Naive thymus-derived CD8-positive, alpha-beta T cell (primary cell): ENCODE data around the gene CYBA. TPM values are rescaled to one million over a fixed set of nuclear protein-coding genes. Genes with fewer than 3 reads are reported as not detected.
"Not testable (repeated sequence)": the region's sequence is repeated elsewhere in the genome, so short reads cannot be mapped to it uniquely, and the experiment has no call there.

Source experiments
- ATAC-seq, 2 donors: fragments of 150-1000 bp; cut with Tn5 transposase in 1 of 2; sonication (Bioruptor Pico), chemical (Tn5 transposase) in 1 of 2; 1 replicate in 1 of 2; 2 replicates in 1 of 2; pipeline ENCODE4 v1.10.0; 2021; ENCODE audit warnings: mild to moderate bottlenecking in 2 of 2, moderate library complexity in 2 of 2
- POLR2A ChIA-PET: fragments of 350-600 bp; sonication (Branson Sonifier 250); formaldehyde crosslinking; loops from one replicate; lab custom pipeline; 2021; ENCODE audit warnings: antibody characterized with exemption; lab: Charles Lee
- DNase-seq, 10 donors: peaks; one replicate each; pipeline versions ENCODE4 v3.0.0 to v3.0.0-alpha.2; 2020 to 2022
- H3K27ac Mint-ChIP-seq, 10 donors: one replicate each; pipeline ENCODE4 v1.8.0; 2020 to 2022; ENCODE audit warnings: mild to moderate bottlenecking in 10 of 10, mixed read lengths in 10 of 10, moderate library complexity in 4 of 10, inconsistent platforms in 1 of 10
- H3K27me3 Mint-ChIP-seq, 5 donors: one replicate each; pipeline ENCODE4 v1.8.0; 2021 to 2022; ENCODE audit warnings: mixed read lengths in 5 of 5
- H3K36me3 Mint-ChIP-seq, 3 donors: one replicate each; pipeline ENCODE4 v1.8.0; 2020 to 2022; ENCODE audit warnings: mixed read lengths in 3 of 3, mild to moderate bottlenecking in 2 of 3, inconsistent platforms in 1 of 3
- H3K4me1 Mint-ChIP-seq, 4 donors: one replicate each; pipeline ENCODE4 v1.8.0; 2021 to 2022; ENCODE audit warnings: mixed read lengths in 4 of 4
- H3K4me3 Mint-ChIP-seq, 10 donors: one replicate each; pipeline ENCODE4 v1.8.0; 2020 to 2022; ENCODE audit warnings: mild to moderate bottlenecking in 10 of 10, mixed read lengths in 10 of 10, moderate library complexity in 6 of 10, inconsistent platforms in 1 of 10
- H3K9me3 Mint-ChIP-seq, 9 donors: one replicate each; pipeline ENCODE4 v1.8.0; 2020 to 2022; ENCODE audit warnings: mixed read lengths in 9 of 9, mild to moderate bottlenecking in 3 of 9, inconsistent platforms in 1 of 9, moderate library complexity in 1 of 9
- polyA plus RNA-seq, 3 donors: library from polyadenylated mRNA; unstranded; fragments of 300-500 nt; fragmentation: Illumina TruSeq; gene quantifications; one replicate each; pipeline ENCODE4 v1.2.3, GENCODE V29; 2021
- total RNA-seq, 8 experiments: library from RNA in 2 of 8; stranded (reverse) in 2 of 8; gene quantifications; one replicate each; pipeline ENCODE4 v1.2.3 and lab custom pipeline; 2021 to 2026

The CYBA gene
- total and polyA plus RNA-seq, 5 experiments from 2014 or later, result 231 to 787 (median 625) TPM

DNA sequence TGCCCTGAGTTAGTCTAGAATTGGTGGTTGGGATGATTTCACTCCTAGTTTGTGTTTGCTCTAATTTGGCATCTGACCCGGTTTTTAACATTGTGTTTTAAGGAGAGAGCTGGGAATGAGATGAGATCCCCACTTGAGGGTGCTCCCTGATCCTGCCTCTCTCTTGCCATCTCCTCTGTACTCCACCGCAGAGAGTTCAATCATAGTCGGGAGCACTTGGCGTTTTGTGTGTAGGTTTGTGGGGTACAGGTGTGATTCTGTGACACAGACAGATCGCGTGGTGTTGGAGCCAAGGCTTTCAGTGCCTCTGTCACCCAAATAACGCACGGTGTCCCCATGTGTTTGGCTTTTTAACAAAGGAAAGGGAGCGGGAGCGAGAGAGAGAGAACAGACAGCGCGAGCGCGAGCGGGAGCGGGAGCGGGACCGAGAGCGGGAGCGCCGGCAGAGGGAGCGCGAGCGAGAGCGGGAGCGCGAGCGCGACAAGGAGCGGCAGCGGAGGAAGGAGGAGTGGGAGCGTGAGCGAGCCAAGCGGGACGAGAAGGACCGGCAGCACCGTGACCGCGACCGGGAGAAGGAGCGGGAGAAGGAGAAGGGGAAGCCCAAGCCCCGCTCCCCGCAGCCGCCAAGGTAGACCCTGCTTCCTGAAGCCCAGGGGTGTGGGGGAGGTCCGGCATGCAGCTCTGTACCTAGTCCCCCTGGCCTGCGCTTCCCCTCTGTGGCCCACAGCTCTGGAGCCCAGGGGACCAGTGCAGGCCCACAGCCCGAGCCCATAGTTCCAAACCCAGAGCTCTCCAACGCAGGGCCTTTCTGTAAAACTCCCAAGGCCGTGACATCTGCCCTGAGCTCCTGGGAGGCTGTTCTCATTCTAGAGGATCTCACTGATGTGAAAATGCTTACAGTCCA, 39.7 kb downstream of the CYBA start:
- Mint-ChIP-seq H3K4me1 (peaks cover under 1 to 20% (median 14%) of the 10 kb centered on the region in 4 donors), H3K9me3 (no peaks in the 10 kb centered on the region), H3K4me3 (no peak overlapping the region), H3K36me3 (peaks cover 0 to 79% (median 10%) of the 10 kb centered on the region in 3 donors), H3K27ac (peak overlapping the region in 6 of 10 donors; percentile 11 to 74 (median 56)), H3K27me3 (no peaks in the 10 kb centered on the region)
- no peak for ATAC-seq
- POLR2A ChIA-PET, result no interaction called here
- no peak for DNase-seq

DNA sequence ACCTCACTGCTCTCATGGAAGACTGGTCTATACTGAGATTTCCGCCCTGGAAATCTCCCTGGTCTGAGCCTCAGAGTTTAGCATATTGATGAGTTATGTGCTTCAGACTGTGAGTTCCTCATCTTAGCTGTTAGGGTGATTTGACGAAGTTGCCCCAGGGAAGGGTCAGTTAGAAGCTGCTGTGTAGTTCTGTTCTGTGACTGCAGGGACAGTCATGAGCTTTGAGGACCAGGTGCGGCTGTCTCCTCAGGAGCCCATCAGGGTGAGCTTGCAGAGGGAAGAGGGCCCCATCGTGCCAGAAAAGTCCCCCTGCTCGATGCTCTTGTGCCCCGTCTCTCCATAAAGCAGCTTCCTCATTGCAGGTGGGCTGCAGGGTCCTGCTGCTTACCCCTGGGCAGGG, 40.8 kb downstream of the CYBA start:
- ATAC-seq, result no peak
- POLR2A ChIA-PET, result interaction anchor here (0.6 kb wide), 1 partner anchor 17 kb away, joined by 3 read pairs; no protein-coding TSS in a partner anchor
- no peaks in the 10 kb centered on the region for H3K27me3 Mint-ChIP-seq
- no peaks in the 10 kb centered on the region for H3K9me3 Mint-ChIP-seq
- no peak overlapping the region for H3K27ac Mint-ChIP-seq
- H3K4me3 Mint-ChIP-seq, result no peak overlapping the region
- no peak for DNase-seq
- peaks cover 0 to 17% (median 13%) of the 10 kb centered on the region in 4 donors for H3K4me1 Mint-ChIP-seq
- peaks cover 0 to 77% (median 10%) of the 10 kb centered on the region in 3 donors for H3K36me3 Mint-ChIP-seq

DNA sequence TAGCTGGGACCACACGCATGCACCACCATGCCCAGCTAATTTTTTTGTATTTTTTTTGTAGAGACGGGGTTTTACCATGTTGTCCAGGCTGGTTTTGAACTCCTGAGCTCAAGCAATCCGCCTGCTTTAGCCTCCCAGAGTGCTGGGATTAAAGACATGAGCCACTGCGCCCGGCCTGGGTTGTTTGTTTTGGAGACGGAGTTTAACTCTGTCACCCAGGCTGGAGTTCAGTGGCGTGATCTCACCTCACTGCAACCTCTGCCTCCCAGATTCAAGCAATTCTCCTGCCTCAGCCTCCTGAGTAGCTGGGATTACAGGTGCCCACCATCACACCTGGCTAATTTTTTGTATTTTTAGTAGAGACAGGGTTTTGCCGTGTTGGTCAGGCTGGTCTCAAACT, 41.4 kb downstream of the CYBA start:
- H3K4me3 Mint-ChIP-seq, DNase-seq, ATAC-seq, H3K27ac Mint-ChIP-seq, H3K9me3 Mint-ChIP-seq, H3K27me3 Mint-ChIP-seq: not testable (repeated sequence)
- peaks cover 0 to 79% (median 10%) of the 10 kb centered on the region in 3 donors for H3K36me3 Mint-ChIP-seq
- POLR2A ChIA-PET, result interaction anchor here (0.6 kb wide), 1 partner anchor 17 kb away, joined by 3 read pairs; no protein-coding TSS in a partner anchor
- H3K4me1 Mint-ChIP-seq, result peaks cover 0 to 17% (median 13%) of the 10 kb centered on the region in 4 donors

DNA sequence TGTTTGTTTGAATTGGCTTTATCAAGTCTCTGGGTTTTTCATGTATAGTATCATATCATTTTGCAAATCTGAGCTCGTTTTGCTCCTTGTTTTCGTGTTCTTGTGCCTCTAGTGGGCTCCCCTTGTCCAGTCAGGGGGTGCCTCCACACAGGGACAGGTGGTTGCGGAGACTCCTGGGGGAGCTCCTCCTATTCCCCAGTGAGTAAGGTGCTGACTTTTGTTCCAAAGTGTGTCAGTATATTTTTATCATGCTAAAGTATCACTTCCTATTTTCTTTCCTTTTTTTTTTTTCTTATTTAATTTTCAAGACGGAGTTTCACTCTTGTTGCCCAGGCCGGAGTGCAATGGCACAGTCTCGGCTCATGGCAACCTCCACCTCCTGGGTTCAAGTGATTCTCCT, 42.8 kb downstream of the CYBA start:
- Mint-ChIP-seq H3K27ac (peak overlapping the region in 1 of 10 donors; percentile 67), H3K4me3 (no peak overlapping the region), H3K4me1 (peaks cover 0 to 11% (median 8%) of the 10 kb centered on the region in 4 donors), H3K9me3 (no peaks in the 10 kb centered on the region), H3K27me3 (no peaks in the 10 kb centered on the region), H3K36me3 (peaks cover 0 to 76% (median 10%) of the 10 kb centered on the region in 3 donors)
- DNase-seq (no peak), ATAC-seq (no peak)
- POLR2A ChIA-PET, result interaction anchor here (0.7 kb wide), 1 partner anchor 74 kb away, joined by 3 read pairs; no protein-coding TSS in a partner anchor

DNA sequence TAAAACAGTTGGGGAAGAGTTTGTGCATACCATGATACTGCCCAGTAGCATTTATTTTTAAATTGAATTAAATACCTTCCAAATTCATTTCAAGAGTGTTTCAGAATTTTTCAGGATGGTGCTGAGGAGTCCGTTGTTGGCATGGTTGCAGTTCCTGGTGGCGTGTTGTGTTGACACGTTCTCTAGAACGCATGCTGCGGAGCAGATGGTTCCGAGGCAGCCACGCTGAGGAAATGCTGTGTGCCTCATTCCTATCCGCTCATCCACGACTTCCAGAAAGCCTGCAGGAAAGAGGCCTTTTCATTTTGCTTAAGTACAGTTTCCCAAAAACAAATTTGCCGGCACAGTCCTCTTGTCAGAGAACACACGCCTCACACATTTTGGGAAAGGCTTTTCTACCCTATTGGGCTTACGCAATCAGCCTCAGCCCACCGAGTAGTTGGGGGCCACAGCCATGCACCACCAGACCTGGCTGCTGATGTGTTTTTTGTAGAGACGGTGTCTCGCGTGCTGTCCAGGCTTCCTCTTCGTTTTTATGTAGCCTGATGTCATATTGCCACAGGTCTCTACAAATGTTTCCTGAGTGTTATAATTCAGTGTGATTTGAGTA, 44.6 kb downstream of the CYBA start:
- Mint-ChIP-seq H3K36me3 (peaks cover 0 to 79% (median 12%) of the 10 kb centered on the region in 3 donors), H3K4me3 (no peak overlapping the region), H3K9me3 (no peaks in the 10 kb centered on the region), H3K4me1 (peaks cover 0 to 9% (median 7%) of the 10 kb centered on the region in 4 donors), H3K27ac (peak overlapping the region in 1 of 10 donors; percentile 24), H3K27me3 (no peaks in the 10 kb centered on the region)
- POLR2A ChIA-PET, result interaction anchor here (0.5 kb wide), 1 partner anchor 923 kb away, joined by 3 read pairs; no protein-coding TSS in a partner anchor
- DNase-seq (no peak), ATAC-seq (no peak)

GRCh38 chr16:88605186-88606147, 45.4 kb downstream of the CYBA start:
- ATAC-seq, result no peak
- Mint-ChIP-seq H3K9me3 (no peaks in the 10 kb centered on the region), H3K27me3 (no peaks in the 10 kb centered on the region), H3K4me3 (no peak overlapping the region), H3K36me3 (peaks cover 0 to 81% (median 12%) of the 10 kb centered on the region in 3 donors), H3K27ac (no peak overlapping the region), H3K4me1 (peaks cover 0 to 9% (median 7%) of the 10 kb centered on the region in 4 donors)
- DNase-seq, result no peak
- POLR2A ChIA-PET, result no interaction called here

- POLR2A ChIA-PET, result no interaction called here
- Mint-ChIP-seq H3K4me3 (no peak overlapping the region), H3K9me3 (no peaks in the 10 kb centered on the region), H3K27ac (peak overlapping the region in 1 of 10 donors; percentile 79), H3K27me3 (no peaks in the 10 kb centered on the region), H3K36me3 (peaks cover 0 to 72% (median 10%) of the 10 kb centered on the region in 3 donors), H3K4me1 (peaks cover 0 to 3% (median 3%) of the 10 kb centered on the region in 4 donors)
- DNase-seq, result no peak
- no peak for ATAC-seq
Observed at GRCh38 chr16:88602091-88602490, 48.8 kb downstream of the CYBA start.

DNA sequence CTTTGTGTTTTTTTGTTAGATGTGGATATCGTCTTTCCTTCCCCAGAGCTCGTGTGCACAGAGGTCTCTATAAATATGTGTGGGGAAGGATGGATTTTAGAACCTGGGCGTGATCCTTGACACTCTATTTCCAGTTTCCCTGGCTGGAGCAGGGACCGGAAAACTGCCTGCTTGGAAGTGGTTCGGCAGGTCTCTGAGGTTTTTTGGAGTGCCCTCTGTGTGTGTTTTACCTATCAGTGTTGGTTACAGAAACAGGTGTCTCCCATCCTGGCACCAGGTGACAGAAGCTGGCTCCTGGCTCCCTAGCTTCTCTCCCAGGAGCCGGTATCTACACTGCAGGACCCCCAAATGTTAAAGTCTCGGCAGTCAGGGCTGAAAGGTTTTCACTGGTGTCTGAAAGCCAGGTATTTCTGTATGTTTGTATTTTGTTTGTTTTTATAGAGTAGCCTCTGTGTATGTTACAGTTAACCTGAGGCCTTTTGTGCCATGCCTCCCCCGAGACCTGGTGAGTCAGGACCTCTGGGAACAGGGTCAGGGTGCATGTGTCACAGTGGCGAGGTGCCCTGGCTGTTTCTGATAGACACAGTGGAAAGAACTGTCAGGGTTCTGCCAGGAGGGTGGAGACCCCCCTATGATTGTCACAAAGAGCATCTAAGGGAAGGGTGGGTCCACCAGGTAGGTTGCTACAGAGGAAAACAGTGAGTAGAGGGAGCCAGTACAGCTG, 49.4 kb downstream of the CYBA start:
- Mint-ChIP-seq H3K27ac (peak overlapping the region in 2 of 10 donors; percentile 40 to 79), H3K9me3 (no peaks in the 10 kb centered on the region), H3K4me3 (no peak overlapping the region), H3K36me3 (peaks cover 0 to 68% (median 10%) of the 10 kb centered on the region in 3 donors), H3K27me3 (no peaks in the 10 kb centered on the region), H3K4me1 (peaks cover 0 to 3% (median 2%) of the 10 kb centered on the region in 4 donors)
- DNase-seq, result no peak
- POLR2A ChIA-PET, result no interaction called here
- ATAC-seq, result no peak

DNA sequence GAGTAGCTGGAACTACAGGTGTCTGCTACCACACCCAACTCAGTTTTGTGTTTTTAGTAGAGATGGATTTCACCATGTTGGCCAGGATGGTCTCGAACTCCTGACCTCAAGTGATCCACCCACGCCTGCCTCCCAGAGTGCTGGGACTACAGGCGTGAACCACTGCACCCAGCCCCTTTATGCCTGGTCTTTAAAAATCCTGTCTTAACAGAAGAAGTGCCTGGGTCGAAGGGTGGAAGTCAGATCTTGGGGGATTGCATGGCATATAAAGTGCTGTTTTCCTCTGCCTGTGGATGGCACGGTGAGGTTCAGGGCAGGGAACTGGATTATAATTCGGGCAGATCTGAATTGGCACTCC, 50.3 kb downstream of the CYBA start:
- H3K4me3 Mint-ChIP-seq, result no peak overlapping the region
- POLR2A ChIA-PET, result no interaction called here
- no peaks in the 10 kb centered on the region for H3K9me3 Mint-ChIP-seq
- no peaks in the 10 kb centered on the region for H3K27me3 Mint-ChIP-seq
- DNase-seq (no peak), ATAC-seq (no peak)
- peaks cover 0 to 66% (median 10%) of the 10 kb centered on the region in 3 donors for H3K36me3 Mint-ChIP-seq
- H3K27ac Mint-ChIP-seq, result no peak overlapping the region
- peaks cover 0 to 6% (median 4%) of the 10 kb centered on the region in 4 donors for H3K4me1 Mint-ChIP-seq

DNA sequence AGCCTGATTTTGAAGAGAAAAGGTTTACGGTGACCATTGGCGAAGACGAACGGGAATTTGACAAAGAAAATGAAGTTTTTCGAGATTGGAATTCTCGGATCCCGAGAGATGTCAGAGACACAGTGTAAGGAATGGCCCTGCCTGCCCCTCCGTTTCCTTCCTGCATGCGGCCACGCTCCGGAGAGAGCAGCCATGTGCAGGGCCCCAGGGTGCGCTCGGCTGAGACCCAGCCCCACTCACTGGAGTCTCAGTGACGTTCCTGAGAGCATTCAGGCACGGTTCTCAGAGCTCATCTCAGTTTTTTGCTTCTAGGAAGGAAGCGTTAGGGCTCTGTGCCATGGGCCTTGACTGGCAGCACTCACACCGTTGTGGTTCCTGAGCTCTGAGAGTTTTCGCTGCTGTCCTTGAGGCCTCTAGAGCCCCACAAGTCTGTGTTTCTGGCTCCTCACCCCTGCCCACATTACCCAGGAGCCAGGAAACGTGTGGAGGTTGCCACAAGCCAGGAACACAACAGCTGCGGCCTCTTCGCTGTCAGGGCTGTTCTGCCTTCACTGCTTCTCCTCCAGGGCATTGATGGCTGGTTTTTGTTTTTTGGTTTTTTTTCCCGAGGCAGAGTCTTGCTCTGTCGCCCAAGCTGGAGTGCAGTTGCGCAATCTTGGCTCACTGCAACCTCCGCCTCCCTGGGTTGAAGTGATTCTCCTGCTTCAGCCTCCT, 50.9 kb downstream of the CYBA start:
- Mint-ChIP-seq H3K36me3 (peaks cover 0 to 65% (median 10%) of the 10 kb centered on the region in 3 donors), H3K27ac (no peak overlapping the region), H3K4me1 (peaks cover 0 to 8% (median 4%) of the 10 kb centered on the region in 4 donors), H3K4me3 (no peak overlapping the region), H3K9me3 (no peaks in the 10 kb centered on the region), H3K27me3 (no peaks in the 10 kb centered on the region)
- DNase-seq, result no peak
- POLR2A ChIA-PET, result no interaction called here
- ATAC-seq, result no peak

GRCh38 chr16:88599092-88599733, 51.6 kb downstream of the CYBA start:
- H3K4me3 Mint-ChIP-seq, result no peak overlapping the region
- ATAC-seq (no peak), DNase-seq (no peak)
- POLR2A ChIA-PET, result no interaction called here
- H3K36me3 Mint-ChIP-seq, result peaks cover 0 to 62% (median 10%) of the 10 kb centered on the region in 3 donors
- H3K27me3 Mint-ChIP-seq, result no peaks in the 10 kb centered on the region
- H3K4me1 Mint-ChIP-seq, result peaks cover 0 to 8% (median 4%) of the 10 kb centered on the region in 4 donors
- peak overlapping the region in 3 of 10 donors; percentile 41 to 59 (median 48) for H3K27ac Mint-ChIP-seq
- no peaks in the 10 kb centered on the region for H3K9me3 Mint-ChIP-seq
